ENCODE data around the gene CNTNAP2.

Gene CNTNAP2

DNA sequence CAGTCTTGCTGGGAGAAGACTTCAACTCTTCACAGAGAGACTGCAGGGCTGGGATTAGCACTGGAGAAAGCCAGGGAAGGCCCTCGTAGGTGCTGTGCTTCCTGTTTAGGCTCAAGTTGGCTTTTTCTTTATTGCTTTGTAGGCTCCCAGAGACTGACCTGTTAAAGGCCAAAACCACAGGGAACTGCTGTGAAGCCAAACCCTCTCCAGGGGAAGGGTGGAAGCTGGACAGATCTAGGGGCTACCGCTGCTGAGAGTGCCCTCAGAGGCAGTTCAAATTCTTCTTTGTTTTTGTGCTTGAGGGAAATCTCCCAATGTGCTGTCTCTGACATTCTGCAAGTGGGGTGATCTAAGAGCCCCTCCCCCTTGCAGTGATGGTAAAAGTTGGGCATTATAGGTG, 198.4 kb downstream of the CNTNAP2 start:
- DNase-seq, result no peak

GRCh38 chr7:146319629-146320028, 203.0 kb downstream of the CNTNAP2 start:
- DNase-seq, result no peak

DNA sequence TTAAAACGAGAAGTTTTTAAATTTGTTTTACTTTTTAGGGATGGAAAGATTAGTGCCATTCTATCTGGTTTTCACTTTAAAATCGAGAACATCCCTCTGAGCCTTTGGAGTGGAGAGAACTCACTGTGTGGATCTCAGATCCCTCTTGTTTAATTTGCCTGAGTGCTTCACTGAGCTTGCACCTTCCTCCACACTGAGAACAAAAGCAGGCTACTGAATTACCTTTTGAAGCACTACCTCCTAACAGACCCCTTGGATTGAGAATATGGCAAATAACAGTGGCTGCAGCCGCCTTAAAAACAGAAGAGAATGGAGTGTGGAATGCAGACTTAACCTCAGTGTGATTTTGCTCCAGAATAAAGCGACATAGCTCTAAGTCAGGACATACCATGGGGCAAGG, 204.7 kb downstream of the CNTNAP2 start:
- DNase-seq, result no peak

DNA sequence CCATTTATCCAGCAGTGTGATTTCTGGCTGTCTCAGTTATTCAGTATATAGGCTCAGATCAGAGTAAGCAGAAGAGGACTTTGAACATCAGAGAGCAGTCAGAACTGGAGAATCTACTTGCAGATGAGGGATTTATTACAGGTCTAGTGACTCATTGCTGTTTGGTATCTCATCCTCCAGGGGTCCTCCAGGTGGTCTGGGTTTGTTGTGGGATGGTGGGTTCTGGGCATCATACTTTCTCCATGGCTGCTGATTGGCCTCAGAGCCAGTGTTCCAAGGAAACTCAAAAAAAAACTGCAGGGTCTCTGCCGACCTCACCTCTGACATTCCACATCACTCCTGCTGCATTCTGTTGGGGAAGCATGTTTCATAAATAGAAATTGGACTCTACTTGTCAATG, 214.8 kb downstream of the CNTNAP2 start:
- DNase-seq, result no peak

GRCh38 chr7:146345251-146345650, 228.7 kb downstream of the CNTNAP2 start:
- DNase-seq, result no peak

DNA sequence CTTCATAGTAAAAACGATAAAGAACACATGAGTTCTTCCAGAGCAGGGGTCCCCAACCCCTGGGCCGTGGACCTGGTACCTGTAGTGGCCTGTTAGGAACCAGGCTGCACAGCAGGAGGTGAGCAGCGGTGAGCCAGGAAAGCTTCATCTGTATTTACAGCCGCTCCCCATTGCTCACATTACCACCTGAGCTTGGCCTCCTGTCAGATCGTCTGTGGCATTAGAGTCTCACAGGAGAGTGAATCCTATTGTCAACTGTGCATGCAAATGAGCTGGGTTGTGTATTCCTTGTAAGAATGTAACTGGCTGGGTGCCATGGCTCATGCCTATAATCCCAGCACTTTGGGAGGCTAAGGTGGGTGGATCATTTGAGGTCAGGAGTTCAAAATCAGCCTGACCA, 229.5 kb downstream of the CNTNAP2 start:
- no peak for DNase-seq

DNA sequence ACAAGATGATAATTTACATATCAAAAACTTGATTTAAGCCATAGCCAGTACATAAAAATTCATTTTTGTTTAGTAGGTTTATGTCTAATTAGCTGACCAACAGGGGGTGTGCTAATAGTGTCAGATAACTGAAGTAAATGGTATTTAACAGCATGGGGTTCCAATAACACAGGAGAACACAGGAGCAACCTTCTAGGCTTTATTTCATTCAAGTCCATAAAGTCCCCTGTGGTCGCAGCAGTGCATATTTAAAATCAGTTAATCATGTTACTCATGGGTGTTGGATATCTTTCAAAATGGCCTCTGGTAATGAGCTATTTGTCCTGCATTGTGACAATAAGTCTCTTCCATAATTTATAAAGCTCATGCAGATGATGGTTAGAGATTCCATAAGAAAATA, 238.6 kb downstream of the CNTNAP2 start:
- no peak for DNase-seq

- no peak for DNase-seq
Measured at GRCh38 chr7:146359176-146359575, 242.6 kb downstream of the CNTNAP2 start.

DNA sequence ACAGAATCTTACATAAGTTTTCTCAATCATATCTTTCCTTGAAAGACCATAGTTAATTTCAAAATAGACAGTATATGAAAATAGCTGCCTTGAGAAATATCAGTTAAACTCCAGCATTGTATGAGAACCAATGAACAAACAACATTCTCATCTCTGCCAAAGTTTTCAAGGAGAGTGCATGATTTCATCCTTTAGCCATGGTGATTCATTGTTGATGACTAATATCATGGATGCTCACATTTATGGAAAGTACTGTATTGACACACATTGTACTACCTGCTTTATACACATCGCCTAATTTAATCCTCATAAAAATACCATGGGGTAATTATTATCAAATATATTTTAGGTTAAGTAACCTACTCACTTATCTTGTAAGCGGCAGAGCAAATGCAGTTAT, 250.3 kb downstream of the CNTNAP2 start:
- no peak for DNase-seq

DNA sequence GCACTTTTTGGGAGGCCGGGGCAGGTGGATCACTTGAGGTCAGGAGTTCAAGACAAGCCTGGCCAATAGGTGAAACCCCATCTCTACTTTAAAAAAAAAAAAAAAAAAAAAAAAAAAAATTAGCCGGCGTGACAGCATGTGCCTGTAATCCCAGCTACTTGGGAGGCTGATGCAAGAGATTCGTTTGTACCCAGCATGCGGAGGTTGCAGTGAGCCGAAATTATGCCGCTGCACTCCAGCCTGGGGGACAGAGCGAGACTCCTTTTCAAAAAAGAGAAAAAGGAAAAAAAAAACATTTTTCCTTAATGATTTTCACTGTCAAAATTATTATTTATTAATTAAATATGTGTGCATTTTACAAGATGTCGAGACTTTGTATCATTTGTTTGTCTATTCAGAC, 253.6 kb downstream of the CNTNAP2 start:
- DNase-seq, result no peak

DNA sequence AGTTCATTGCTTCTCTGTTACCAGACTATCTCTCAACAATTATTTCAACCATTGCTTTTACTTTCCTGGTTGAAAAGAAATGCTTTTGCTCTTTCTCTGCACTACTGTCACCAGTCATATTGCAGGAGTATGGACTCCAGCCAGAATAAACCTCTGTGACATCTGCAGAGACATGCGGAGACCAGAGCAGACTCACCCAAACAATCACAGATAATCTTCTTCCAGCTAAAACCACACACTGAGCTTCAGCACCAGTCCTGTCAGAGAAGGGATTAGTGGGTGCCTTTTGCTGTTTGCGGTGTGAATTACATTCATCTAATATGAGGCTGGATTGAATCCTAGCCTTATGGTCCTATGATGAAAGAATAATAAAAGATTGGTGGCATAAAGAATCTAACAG, 258.6 kb downstream of the CNTNAP2 start:
- DNase-seq, result no peak

DNA sequence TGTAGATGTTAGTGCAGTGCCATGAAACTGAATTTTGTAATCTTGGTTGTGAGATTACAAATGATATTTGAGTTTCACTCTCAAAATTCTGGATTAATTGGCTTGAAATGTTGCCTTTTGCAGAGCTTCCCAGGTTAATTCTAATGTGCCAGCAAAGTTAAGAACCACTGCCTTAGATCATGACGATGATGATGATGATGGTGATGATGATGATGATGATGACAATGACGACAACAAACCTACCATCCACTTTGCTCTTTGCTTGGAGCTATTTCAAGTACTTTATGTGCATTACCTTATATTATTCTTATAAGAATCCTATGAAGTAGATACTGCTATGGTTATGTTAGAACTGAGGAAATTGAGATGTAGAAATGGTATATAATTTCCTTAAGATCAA, 261.6 kb downstream of the CNTNAP2 start:
- DNase-seq, result no peak

- no peak for DNase-seq
Measured at GRCh38 chr7:146387140-146387539, 270.5 kb downstream of the CNTNAP2 start.

- DNase-seq, result no peak
Measured at GRCh38 chr7:146388928-146389327, 272.3 kb downstream of the CNTNAP2 start.

DNA sequence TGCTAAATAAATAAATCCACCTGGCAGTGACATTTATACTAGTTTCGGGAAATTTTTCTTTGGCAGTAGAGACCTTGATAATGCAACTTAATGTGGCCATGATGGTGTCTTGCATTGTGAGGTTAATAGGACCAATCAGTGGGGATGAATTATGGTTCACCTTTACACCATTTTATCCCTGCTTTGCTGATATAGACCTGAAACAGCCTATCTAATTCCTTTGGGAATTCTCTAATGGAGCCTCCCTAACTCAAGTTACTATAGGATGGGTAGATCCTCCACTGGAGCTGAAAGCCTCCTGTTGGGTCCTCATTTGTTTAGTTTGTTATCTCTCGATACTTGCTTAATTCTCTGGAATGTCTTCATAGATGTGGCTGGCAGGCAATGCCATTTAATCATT, 276.7 kb downstream of the CNTNAP2 start:
- no peak for DNase-seq

- DNase-seq, result no peak
Measured at GRCh38 chr7:146397141-146397540, 280.5 kb downstream of the CNTNAP2 start.

DNA sequence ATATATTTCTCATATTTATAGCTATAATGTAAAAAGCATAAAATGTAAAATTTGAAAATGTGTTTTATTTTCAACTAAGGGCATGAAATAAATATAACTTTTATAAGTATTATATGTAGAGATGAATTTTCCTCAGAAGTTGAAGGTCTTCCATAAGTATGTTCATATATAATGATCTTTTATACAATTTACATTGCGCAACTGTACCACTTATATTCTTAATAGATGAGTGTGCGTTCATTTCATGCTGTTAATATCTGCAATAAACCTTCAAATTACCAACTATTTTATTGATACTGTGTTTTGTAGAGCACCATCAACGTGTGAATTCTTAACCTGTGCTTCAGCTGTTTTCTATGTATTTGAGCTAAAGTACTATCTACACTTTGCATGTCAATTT, 285.3 kb downstream of the CNTNAP2 start:
- DNase-seq, result no peak

GRCh38 chr7:146405737-146406136, 289.1 kb downstream of the CNTNAP2 start:
- no peak for DNase-seq

GRCh38 chr7:146411975-146412374, 295.4 kb downstream of the CNTNAP2 start:
- DNase-seq, result no peak

GRCh38 chr7:146412781-146413180, 296.2 kb downstream of the CNTNAP2 start:
- DNase-seq, result no peak

GRCh38 chr7:146414373-146414772, 297.8 kb downstream of the CNTNAP2 start:
- no peak for DNase-seq

DNA sequence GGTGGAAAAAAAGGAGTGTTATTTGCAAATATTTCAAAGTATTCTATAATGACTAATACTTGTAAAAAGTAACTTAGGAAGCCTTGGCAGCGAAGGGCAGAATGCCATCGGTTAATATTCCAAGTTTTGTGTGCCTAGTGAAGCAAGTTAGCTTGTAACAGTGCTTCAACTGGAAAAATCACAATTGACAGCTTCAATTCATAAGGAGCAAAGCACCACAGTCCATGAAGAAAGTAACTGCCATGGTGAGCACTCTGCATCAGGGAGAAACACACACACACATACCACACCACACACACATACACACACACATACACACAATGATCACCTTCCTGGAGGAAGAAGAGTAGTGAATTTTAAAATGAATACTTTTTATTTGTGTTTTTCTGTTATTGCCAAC, 298.3 kb downstream of the CNTNAP2 start:
- DNase-seq, result no peak

DNA sequence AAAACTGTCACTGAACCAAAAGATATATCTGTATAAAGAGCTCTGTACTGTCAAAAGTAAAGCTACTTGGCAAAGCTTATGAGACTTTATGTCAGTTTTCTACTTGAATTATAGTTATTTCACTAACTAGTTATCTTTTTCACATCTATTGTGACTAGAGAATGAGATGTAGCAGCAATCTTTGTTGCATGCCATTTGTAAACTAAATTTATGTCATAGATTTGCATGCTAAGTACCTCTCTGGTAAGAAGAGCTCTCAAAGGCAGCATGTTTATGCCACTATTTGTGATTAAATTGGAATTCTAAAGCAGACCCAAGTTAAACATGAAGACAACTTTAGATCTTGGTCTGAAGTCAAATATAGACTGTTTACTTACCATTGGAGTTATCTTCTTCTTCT, 300.6 kb downstream of the CNTNAP2 start:
- no peak for DNase-seq

GRCh38 chr7:146423446-146423845, 306.8 kb downstream of the CNTNAP2 start:
- DNase-seq, result no peak

DNA sequence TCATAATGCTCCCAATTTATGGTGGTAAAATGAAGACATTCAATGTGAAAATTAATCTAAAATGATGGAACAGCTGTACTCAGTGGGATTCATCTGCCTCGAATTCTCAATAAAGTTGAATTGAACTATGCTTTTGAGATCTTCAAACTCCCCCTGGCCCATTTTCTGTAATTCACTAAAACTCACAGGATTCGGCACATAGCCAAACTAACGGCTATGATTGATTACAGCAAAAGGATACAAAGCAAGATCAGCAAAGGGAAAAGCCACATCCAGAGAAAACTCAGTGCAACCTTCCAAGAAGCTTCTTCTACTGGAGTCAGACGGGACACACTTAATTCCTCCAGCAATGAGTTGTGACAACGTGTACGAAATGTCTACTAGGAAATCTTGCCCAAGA, 307.5 kb downstream of the CNTNAP2 start:
- DNase-seq, result no peak

- no peak for DNase-seq
Measured at GRCh38 chr7:146433501-146433900, 316.9 kb downstream of the CNTNAP2 start.
